GM20431 (cell line): ENCODE measurements around the gene SEC24B.
"Not testable (repeated sequence)": the region's sequence is repeated elsewhere in the genome, so short reads cannot be mapped to it uniquely, and the experiment has no call there.

Experiments
- in situ Hi-C: fragments of 300-500 bp; cut with MseI, MboI; formaldehyde crosslinking; loops from one replicate; pipeline ENCODE4 v1.15.0; 2020; ENCODE audit warnings: low sequenced_read_pairs; ENCODE audit not compliant: unreplicated experiment

The SEC24B gene

DNA sequence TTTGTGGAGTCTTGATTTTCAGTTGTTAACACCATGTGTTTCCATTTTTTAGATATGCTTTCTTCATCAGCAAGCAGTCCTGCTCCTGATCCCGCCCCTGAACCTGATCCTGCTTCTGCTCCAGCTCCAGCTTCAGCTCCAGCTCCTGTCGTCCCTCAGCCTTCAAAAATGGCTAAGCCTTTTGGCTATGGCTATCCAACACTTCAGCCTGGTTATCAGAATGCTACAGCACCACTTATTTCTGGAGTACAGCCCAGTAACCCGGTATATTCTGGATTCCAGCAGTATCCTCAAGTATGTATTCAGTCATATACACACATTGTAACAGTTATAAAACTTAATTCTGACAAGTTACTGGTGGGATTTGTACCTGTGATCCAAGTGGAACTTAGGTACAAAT is 60.9 kb downstream of the SEC24B start:
- in situ Hi-C loops = no loop called here

DNA sequence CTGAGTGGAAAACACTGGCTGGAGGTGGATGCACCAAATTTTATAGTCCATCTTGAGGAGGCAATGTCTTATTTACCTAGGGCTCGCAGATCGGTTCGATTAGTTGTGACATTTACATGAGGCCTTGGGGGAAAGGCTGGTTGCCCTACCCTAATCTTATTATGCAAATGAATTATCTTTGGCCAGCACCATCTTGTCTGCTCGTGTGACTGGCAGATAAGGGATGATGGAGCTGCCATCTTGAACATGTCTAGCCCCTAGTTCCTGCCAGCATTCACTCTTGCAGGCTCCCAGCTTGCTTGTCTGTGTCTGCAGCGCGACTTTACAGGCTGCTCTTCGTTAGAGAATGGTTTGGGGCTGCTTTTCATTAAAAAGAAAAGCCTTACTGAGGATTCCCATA is 61.9 kb downstream of the SEC24B start:
- in situ Hi-C loops = no loop called here

DNA sequence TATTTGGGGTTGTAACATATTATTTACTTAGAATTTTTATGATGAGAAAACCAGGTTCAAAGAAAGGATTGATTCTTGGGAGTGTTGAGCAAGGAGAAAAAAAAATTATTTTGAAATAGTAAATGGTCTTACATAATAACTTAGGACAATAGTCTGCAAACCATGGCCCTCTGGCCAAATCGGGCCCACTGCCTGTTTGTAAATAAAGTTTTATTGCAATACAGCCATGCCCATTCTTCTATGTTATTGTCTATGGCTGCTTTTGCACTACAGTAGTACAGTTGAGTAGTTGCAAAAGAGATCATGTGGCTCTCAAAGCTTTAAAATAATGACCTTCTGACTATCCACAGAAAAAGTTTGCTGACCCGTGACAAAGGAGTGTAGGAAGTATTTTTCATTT is 63.3 kb downstream of the SEC24B start:
- in situ Hi-C loops = no loop called here

DNA sequence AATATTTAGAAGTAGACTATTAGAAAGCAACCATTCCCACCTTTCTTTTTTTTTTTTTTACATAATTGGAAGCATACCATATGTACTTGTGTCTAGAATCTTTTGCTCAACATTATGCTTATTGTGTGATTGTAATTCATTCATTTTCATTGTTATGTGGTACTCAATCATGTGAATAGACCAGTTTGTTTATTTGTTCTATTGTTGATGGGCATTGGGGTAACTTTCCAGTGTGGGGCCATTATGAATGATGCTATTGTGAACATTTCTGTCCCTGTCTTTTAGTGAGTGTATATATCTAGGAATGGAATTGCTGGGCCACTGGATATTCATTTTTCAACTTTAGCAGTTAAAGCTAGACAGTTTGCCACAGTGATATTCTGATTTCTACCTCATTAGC is 63.9 kb downstream of the SEC24B start:
- in situ Hi-C loops = no loop called here

DNA sequence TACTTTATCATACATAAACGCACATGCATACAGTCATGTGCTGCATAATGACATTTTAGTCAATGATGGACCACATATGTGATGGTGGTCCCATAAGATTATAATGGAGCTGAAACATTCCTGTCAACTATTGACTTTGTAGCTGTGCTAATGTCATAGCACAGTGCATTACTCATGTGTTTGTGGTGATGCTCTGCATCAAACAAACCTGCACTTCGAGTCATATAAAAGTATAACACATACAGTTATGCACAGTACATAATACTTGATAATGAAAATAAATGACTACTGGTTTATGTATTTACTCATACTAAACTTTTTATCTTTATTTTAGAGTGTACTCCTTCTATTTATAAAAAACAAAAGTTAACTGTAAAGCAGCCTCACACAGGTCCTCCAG is 65.9 kb downstream of the SEC24B start:
- in situ Hi-C loops = no loop called here

DNA sequence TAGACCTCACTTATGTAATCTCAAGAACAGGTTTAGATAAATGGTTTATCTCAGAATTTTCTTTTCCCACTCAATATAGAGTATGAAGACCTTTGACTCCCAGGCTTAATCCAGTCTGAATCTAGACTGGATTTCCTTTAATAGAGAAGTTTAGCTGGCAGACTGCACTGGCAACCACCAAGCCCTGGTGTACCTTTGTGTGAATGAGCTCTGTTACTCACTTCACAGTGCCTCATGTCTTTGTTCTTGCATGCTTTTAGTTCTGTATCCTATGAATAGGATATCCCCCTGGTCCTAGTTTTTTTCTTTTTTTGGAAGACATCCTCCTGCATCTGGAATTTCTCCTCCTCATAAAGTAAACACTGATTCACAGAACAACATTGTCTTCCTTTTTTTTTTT is 73.3 kb downstream of the SEC24B start:
- in situ Hi-C loops = no loop called here

DNA sequence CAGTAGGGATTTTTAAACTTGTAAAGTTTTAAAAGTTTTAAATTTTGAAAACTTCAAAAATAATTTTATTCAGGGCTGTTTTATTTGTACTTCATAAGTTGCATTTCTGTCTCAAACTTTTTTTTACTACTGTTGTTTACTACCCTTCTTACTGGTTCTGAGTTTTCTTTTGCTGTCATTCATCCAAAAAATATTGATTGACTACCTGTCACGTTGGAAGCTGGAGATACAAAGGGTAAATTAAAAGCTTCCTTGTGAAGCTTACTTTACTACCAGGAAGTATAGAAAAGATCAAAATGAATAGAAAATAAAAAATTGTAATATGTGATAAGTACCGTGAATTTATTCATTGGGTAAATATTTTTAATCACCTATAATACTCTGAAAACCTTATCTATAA is 77.1 kb downstream of the SEC24B start:
- in situ Hi-C loops = no loop called here

DNA sequence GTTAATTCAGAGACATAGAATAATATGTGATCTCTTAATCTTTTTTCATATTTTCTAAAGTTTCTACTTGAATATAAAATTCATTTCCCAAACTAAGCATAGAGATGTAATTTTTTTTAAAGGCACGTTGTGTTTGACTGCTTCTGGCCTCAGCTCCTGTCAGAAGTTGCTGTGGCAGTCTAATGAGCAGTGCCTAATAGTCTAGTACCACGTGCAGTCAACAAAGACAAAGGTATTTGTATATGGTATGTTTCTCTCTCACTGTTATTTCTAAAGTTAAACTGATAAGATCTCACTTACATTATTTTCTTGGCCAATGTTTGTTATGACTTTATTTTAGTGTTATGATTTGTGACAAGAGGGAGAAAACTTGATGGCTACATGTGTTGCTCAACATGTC is 77.8 kb downstream of the SEC24B start:
- in situ Hi-C loops = no loop called here

DNA sequence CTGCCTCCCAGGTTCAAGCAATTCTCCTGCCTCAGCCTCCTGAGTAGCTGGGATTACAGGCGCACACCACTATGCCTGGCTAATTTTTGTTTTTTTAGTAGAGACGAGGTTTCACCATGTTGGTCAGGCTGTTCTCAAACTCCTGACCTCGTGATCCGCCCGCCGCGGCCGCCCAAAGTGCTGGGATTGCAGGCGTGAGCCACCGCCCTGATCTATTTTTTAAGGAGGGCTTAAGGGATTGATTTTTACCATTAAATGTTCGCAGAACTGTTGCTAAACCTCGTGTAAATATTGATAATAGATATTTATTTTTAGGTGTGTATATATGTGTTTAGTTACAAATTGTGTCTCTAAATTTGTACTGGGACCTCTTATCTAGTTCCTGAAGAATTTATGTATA is 79.8 kb downstream of the SEC24B start:
- in situ Hi-C loops = not testable (repeated sequence)

DNA sequence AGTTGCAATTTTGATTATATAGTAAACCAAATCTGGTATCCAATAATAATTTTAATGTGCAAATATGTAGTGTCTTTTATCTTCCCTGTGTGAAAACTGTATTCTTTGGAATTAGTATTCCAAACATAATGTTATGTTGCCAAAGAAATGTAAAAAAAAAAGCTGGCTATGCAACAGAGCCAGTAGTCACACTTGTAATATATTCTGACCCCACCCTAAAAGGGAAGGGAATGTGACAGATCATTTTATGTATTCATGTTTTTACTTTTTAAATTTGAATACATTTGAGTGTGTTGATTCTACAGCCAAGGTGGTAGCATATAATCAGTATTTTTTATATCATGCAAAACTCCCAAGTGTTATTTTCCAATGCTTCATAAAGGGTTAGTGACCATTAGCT is 98.6 kb downstream of the SEC24B start:
- in situ Hi-C loops = no loop called here

DNA sequence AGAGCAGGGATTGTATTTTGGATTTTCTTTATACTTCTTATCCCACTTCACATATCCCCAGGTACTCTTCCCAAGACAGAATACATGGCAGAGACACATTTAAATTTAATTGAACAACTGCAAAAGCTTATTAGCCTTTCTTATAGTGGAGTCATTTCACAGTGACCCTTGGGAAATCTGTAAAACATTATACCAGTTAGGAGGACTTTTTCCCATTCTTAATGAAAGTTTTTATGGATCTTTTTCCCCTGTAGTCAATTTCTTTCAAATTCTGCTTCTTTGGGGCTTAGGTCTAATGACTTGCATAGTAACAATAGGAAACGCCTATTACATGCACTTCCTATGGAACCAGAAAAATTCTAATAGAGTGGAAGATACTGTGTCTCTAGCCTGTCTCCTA is 111.8 kb downstream of the SEC24B start:
- in situ Hi-C loops = no loop called here

DNA sequence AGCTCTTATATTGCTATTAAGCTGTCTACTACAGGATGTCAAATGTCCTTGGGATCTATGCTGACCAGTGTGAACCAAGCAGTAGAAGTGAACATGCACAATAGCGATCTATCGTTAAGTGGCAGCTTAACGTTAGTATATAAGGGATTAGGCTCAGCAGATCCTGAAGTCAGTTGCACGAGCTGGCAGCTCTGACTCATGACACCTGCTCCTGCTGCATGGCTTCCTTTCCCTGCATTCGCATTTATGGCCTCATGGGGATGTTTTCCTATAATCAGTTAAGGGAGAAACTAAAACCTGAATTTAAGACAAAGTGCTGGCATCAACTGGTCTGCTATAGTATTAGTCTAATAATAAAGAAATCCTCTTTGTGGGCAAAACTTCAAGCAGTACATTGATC is 113.8 kb downstream of the SEC24B start:
- in situ Hi-C loops = no loop called here

DNA sequence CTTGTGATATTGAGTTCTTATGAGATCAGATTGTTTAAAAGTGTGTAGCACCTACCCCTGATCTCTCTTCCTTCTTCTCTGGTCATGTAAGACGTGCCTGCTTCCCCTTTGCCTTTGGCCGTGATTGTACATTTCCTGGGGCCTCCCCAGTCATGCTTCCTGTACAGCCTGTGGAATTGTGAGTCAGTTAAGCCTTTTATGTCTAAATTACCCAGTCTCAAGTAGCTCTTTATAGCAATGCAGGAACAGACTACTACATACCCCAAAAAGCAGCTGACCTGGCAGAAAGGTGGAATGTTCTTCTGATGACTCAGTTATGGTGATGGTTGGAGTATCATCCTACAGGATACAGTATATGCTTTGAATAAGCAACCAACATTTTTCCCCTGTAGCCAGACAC is 115.0 kb downstream of the SEC24B start:
- in situ Hi-C loops = no loop called here

DNA sequence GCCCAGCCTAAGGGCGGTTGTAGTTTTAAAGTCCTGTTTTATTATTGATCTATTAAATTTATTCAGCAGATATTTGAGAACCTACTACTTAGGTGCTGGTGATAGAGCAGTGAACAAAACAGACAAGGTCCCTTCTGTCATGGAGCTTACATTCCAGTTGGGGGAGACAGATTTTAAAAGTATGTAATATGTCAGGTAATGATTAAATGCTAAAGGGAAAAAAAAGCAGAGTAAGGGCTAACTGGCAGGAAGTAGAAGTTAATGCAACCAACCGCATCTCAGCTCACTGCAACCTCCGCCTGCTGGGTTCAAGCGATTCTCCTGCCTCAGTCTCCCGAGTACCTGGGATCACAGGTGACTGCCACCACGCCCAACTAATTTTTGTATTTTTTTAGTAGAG is 118.6 kb downstream of the SEC24B start:
- in situ Hi-C loops = no loop called here

DNA sequence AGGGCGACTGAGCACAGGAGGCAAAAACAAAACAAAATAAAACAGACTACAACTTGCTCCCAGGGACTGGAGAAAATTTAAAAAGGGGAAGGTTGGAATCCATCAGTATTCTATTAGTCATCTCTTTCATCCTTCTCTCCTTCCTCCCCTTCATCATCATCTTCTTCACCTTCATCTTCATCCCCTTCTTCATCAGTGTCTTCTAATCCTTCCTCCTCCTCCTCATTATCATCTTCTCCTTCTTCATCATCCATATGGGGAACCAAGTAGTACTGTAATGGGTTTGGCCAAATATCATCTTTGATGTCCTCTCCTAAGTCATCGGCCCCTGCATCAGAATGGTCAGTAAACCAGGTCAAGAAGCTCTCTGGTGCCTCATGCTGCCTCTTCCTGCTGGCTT is 119.5 kb downstream of the SEC24B start:
- in situ Hi-C loops = no loop called here

DNA sequence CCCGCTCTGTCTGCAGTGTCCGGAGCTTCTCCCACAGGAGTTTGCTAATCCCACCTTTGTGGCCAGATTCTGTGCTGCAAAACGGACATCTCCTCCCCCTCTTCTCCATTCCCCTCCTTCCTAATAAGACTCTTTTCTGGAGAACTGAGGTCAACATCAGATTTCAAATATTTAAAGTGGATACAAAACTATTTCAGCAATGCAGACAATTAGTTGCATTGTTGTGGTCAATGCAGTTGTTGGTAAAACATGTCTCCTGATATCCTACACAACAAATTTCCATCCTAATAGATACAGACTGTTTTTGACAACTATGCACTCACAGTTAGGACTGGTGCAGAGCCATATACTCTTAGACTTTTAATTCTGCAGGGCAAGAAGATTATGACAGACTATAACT is 121.4 kb downstream of the SEC24B start:
- in situ Hi-C loops = no loop called here

DNA sequence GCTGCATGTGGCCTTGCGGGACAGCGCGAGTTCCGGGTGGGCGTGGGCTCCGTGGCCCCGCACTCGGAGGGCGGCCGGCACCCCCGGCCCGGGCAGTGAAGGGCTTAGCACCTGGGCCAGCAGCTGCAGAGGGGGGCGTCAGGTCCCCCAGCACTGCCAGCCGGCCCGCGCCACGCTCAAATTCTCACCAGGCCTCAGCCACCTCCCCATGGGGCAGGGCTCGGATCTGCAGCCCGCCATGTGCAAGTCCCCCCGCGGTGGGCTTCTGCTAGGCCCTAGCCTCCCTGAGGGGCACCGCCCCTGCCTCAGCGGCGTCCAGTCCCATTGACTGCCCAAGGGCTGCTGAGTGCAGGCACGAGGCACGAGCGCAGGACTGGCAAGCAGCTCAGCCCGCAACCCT is 123.8 kb downstream of the SEC24B start:
- in situ Hi-C loops = no loop called here

DNA sequence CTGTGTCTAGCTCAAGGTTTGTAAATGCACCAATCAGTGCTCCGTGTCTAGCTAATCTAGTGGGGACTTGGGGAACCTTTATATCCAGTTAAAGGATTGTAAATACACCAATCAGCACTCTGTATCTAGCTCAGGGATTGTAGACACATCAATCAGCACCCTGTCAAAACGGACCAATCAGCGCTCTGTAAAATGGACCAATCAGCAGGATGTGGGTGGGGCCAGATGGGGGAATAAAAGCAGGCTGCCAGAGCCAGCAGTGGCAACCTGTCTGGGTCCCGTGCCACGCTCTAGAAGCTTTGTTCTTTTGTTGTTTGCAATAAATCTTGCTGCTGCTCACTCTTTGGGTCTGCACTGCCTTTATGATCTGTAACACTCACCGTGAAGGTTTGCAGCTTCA is 124.5 kb downstream of the SEC24B start:
- in situ Hi-C loops = not testable (repeated sequence)

DNA sequence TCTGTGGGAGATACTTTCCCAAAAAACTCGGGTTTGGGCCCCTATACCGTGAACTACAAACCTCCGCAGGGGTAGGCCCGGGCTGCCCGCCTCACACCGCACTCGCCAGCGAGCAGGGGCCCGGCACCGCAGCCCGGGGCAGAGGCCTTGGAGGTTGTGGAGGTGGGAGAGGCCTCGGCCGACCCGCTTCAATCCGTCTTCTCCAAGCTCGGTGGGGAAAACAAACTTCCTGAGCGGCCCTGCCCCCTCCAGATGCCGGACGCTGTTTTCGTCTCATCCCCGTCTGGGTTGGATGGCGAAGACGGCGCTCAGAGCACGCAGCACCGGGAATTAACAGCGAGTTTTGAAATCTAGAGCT is 126.0 kb downstream of the SEC24B start:
- in situ Hi-C loops = no loop called here

DNA sequence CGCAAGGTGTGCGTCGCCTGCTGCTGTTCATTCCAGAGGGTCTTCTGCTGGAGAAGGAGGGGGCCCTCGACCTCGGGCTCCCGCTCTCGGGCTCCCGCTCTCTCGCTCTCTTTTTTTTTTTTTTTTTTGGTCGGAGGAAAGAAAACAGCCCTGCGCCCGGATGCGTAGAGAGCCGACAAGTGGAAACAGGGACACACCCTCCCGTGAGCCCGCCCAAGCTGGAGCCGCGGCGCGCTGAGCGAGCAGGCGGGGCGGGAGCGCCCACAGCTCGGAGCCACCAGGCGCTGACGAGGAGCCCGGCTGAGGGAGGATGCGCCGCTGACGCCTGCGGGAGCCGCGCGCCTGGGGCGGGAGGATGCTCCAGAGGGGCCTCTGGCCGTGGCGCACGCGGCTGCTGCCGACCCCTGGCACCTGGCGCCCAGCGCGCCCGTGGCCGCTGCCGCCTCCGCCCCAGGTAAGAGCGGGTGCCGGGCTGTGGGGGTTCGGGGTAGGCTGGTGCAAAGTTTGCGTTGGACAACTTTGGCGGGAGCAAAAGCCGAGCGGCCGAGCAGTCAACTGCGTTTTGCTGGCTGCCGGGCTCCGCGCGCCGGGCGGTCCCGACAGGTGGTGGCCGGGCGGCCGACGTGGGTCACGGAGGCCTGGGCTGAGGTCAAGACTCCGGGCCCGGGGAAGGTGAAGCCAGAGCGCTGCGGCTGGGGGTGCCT is 126.5 kb downstream of the SEC24B start, which contains the start of gene MCUB:
Gene MCUB, plus strand, starts transcription at position 264 of the 704 bp plus-strand sequence. Its CDS starts 92 bp downstream, at position 356.
- in situ Hi-C loops = no loop called here

DNA sequence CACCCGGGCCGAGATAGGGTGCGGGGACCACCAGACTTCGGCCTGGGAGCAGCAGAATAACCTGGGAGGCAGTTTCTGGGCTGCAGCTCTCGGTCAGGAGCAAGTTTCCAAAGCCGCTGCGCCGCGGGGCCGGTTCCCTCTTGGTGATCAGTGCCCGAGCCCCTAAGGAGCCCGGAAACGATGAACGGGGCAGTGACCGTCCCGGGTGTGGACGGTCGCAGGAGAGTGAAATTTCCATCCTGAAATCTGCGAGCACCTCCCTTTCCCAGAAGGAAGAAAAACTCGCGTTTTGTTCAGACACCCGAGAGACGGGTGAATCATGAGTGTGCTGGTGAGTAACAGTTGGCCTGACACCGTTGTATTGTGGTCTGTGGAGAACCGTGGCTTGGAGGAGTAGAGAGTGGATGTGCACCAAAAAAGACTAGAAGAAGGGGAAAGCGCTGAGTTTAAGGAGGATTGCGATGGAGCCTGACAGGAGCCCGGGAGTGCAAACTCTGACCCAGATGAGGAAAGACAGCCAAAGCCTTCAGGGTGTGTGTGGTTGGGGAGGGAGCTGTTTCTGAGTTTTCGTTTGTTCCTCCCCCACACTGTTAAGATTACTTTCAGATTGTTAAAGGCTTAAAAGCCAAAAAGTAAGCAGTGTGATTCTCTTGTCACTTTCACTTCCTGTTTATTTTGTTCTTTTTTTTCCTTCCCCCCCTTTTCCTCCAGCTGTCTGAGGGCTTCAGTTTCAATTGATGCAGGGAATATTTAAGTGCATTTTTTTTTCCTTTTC is 127.3 kb downstream of the SEC24B start:
- in situ Hi-C loops = no loop called here
